OCI-LY3 (cell line): ENCODE data around the gene AVEN.

Experiments used
- CTCF ChIP-seq: fragments of 200-600, 300-600 bp; sonication (generic); IDR thresholded peaks from 2 replicates; pipeline ENCODE4 v1.5.1; 2014; ENCODE audit warnings: antibody characterized with exemption, low read length, low read depth
- EZH2phosphoT487 ChIP-seq: fragments of 200-600 bp; shearing (Covaris generic); IDR thresholded peaks from 2 replicates; pipeline ENCODE4 v1.6.1; 2018; ENCODE audit warnings: antibody characterized with exemption, mixed run types, low read depth

- no peak for TF ChIP-seq CTCF
- no peak for TF ChIP-seq EZH2phosphoT487
These were observed 79.0 kb downstream of the AVEN start for GRCh38 chr15:33959844-33960548.
